Lower lobe of right lung (tissue), 2 donors: ENCODE results near the gene TP53BP2. TPM values are rescaled to one million over a fixed set of nuclear protein-coding genes. Genes with fewer than 3 reads are reported as not detected.

Experiments
- ATAC-seq, 2 donors: fragments of 200-7000 bp; cut with Tn5 transposase; one replicate each; pipeline ENCODE4 v1.9.1; 2020 to 2022; ENCODE audit warnings: mild to moderate bottlenecking in 2 of 2, moderate library complexity in 2 of 2
- DNase-seq: peaks from one replicate; pipeline ENCODE4 v3.0.0-alpha.2; 2020
- H3K27ac ChIP-seq: fragments of 200-600 bp; one replicate; pipeline ENCODE4 v1.8.0; 2022
- H3K27me3 ChIP-seq: fragments of 200-600 bp; one replicate; pipeline ENCODE4 v1.8.0; 2022; ENCODE audit warnings: low read depth
- H3K36me3 ChIP-seq: fragments of 200-600 bp; one replicate; pipeline ENCODE4 v1.8.0; 2022; ENCODE audit warnings: mild to moderate bottlenecking
- H3K4me1 ChIP-seq: fragments of 200-600 bp; one replicate; pipeline ENCODE4 v1.8.0; 2022
- H3K4me3 ChIP-seq: fragments of 200-600 bp; one replicate; pipeline ENCODE4 v1.8.0; 2022; ENCODE audit warnings: mild to moderate bottlenecking
- H3K9me3 ChIP-seq: fragments of 200-600 bp; one replicate; pipeline ENCODE4 v1.8.0; 2022
- CTCF ChIP-seq: fragments of 200-600 bp; IDR thresholded peaks from one replicate; pipeline ENCODE4 v1.8.0; 2022; ENCODE audit warnings: antibody characterized with exemption, mild to moderate bottlenecking
- intact Hi-C: fragments of 100-400 bp; cut with DNase I; formaldehyde crosslinking; loops from one replicate; pipeline ENCODE4 v1.11.0; 2022
- total RNA-seq: library from RNA; stranded (reverse); fragmentation: NEBNext Ultra II Directional; extraction: Animal tissue kit (Norgen Biotek cat#: 25700); gene quantifications from one replicate; pipeline ENCODE4 v1.2.1, GENCODE V29; 2021
- donor health status: DM: no; HTN: yes; CAD: no; lungs with severe emphysema.

Gene TP53BP2
- total RNA-seq, 1 donor from 2014 or later: 59.1 TPM

- ATAC-seq (no peak), DNase-seq (no peak)
- no peaks in the 10 kb centered on the region for H3K36me3 ChIP-seq
- no peaks in the 10 kb centered on the region for H3K4me1 ChIP-seq
- TF ChIP-seq CTCF: no peak
- intact Hi-C loops: no loop called here
- H3K4me3 ChIP-seq: no peak overlapping the region
- H3K9me3 ChIP-seq: no peaks in the 10 kb centered on the region
- H3K27me3 ChIP-seq: no peaks in the 10 kb centered on the region
- H3K27ac ChIP-seq: no peak overlapping the region
These were observed 33.0 kb upstream of the TP53BP2 start for GRCh38 chr1:223878598-223879325.

DNA sequence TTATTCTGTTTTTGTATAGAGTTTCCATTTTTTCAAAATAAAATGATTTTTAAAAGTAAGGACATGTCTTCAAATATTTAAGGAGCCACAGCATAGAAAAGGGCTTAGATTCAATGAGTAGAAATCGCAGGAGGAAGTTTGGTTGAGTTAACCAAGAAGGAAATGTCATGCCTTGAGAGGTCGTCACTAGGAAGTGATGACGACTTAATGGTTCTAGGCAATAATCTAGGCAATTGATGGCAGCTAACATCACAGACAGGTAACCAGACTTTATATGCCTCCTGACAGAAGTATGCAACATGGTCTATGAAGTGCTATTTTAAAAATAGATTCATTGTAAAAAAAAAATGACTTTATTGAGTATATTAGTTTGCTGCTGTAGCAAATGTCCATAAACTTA, 32.1 kb upstream of the TP53BP2 start:
- no peaks in the 10 kb centered on the region for H3K9me3 ChIP-seq
- ATAC-seq (no peak), DNase-seq (no peak)
- H3K36me3 ChIP-seq: no peaks in the 10 kb centered on the region
- no peak for TF ChIP-seq CTCF
- no peaks in the 10 kb centered on the region for H3K4me1 ChIP-seq
- H3K27ac ChIP-seq: no peak overlapping the region
- intact Hi-C loops: no loop called here
- no peak overlapping the region for H3K4me3 ChIP-seq
- no peaks in the 10 kb centered on the region for H3K27me3 ChIP-seq

DNA sequence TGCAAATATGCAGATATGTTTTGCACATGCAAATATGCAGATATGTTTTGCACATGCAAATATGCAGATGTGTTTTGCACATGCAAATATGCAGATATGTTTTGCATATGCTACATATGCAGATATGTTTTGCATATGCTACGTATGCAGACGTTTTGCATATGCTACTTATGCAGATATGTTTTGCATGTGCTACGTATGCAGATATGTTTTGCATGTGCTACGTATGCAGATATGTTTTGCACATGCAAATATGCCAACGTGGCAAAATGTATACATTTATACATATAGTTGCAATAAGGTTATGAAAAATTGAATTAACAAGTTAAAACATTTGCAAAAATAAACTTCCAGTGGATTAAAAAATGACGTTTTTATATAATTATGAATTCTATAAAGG, 30.8 kb upstream of the TP53BP2 start:
- Histone ChIP-seq H3K36me3 (no peaks in the 10 kb centered on the region), H3K4me3 (no peak overlapping the region), H3K27ac (no peak overlapping the region), H3K27me3 (no peaks in the 10 kb centered on the region), H3K9me3 (no peaks in the 10 kb centered on the region), H3K4me1 (no peaks in the 10 kb centered on the region)
- intact Hi-C loops: no loop called here
- ATAC-seq (no peak), DNase-seq (no peak)
- no peak for TF ChIP-seq CTCF

DNA sequence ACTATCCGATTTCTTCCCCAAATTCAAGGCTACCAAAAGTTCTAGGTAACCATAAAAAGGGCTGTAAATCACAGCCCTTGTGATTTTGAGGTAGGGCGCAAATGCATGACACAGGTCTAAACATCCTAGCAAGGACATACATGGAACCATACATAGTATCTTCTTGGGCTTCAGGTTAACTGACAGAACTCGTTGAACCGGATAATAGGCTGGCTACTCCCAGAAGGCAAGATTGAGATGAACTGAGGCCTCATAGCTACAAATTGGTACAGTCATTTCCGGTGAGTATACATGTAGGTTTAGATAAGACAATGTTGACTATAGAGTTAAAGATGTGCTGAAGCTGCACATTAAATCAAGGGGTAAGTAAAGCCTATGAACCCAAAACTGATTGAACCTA, 27.3 kb upstream of the TP53BP2 start:
- no peak for TF ChIP-seq CTCF
- H3K36me3 ChIP-seq: no peaks in the 10 kb centered on the region
- intact Hi-C loops: no loop called here
- peaks cover 4% of the 10 kb centered on the region for H3K4me1 ChIP-seq
- H3K27me3 ChIP-seq: no peaks in the 10 kb centered on the region
- no peak for ATAC-seq
- no peak for DNase-seq
- H3K27ac ChIP-seq: no peak overlapping the region
- H3K4me3 ChIP-seq: no peak overlapping the region
- H3K9me3 ChIP-seq: no peaks in the 10 kb centered on the region

GRCh38 chr1:223872308-223872901, 26.7 kb upstream of the TP53BP2 start:
- peaks cover 4% of the 10 kb centered on the region for H3K4me1 ChIP-seq
- TF ChIP-seq CTCF: no peak
- ATAC-seq: peak; percentile 23 to 69

More at GRCh38 chr1:223872308-223872901, 26.7 kb upstream of the TP53BP2 start:
- no peaks in the 10 kb centered on the region for H3K36me3 ChIP-seq
- no peak overlapping the region for H3K4me3 ChIP-seq
- no peak for DNase-seq
- H3K27ac ChIP-seq: no peak overlapping the region
- H3K27me3 ChIP-seq: no peaks in the 10 kb centered on the region
- intact Hi-C loops: no loop called here
- no peaks in the 10 kb centered on the region for H3K9me3 ChIP-seq
